Measurements from ENCODE around the gene PPP1R14C.
"Not testable (repeated sequence)": the region's sequence is repeated elsewhere in the genome, so short reads cannot be mapped to it uniquely, and the experiment has no call there.

Gene PPP1R14C

GRCh38 chr6:150142670-150143515 is at the start of gene PPP1R14C:
TSS of gene PPP1R14C (plus strand) at chr6:150143044. CDS start at chr6:150143193, 149 bp downstream.
- peak; percentile 57 for DNase-seq

GRCh38 chr6:150093397-150093796 is 49.4 kb upstream of the PPP1R14C start:
- DNase-seq, result no peak

- DNase-seq, result no peak
These were observed 44.7 kb upstream of the PPP1R14C start for GRCh38 chr6:150098155-150098554.

GRCh38 chr6:150099546-150099945 is 43.3 kb upstream of the PPP1R14C start:
- DNase-seq, result no peak

- no peak for DNase-seq
These were observed 42.9 kb upstream of the PPP1R14C start for GRCh38 chr6:150099953-150100352.

- DNase-seq, result no peak
These were observed 42.1 kb upstream of the PPP1R14C start for GRCh38 chr6:150100745-150101144.

GRCh38 chr6:150102750-150103270 is 40.0 kb upstream of the PPP1R14C start:
- DNase-seq, result no peak

GRCh38 chr6:150112233-150112632 is 30.6 kb upstream of the PPP1R14C start:
- no peak for DNase-seq

- no peak for DNase-seq
These were observed 27.1 kb upstream of the PPP1R14C start for GRCh38 chr6:150115769-150116168.

GRCh38 chr6:150116200-150116800 is 26.5 kb upstream of the PPP1R14C start:
- DNase-seq, result no peak

GRCh38 chr6:150118203-150118602 is 24.6 kb upstream of the PPP1R14C start:
- DNase-seq, result no peak

GRCh38 chr6:150118627-150119026 is 24.2 kb upstream of the PPP1R14C start:
- DNase-seq, result no peak

- no peak for DNase-seq
These were observed 23.7 kb upstream of the PPP1R14C start for GRCh38 chr6:150119173-150119572.

GRCh38 chr6:150123645-150124044 is 19.2 kb upstream of the PPP1R14C start:
- no peak for DNase-seq

GRCh38 chr6:150124235-150124634 is 18.6 kb upstream of the PPP1R14C start:
- no peak for DNase-seq

- no peak for DNase-seq
These were observed 16.1 kb upstream of the PPP1R14C start for GRCh38 chr6:150126641-150127291.

- DNase-seq, result no peak
These were observed 14.4 kb upstream of the PPP1R14C start for GRCh38 chr6:150128425-150128824.

- DNase-seq, result no peak
These were observed 13.0 kb upstream of the PPP1R14C start for GRCh38 chr6:150129616-150130505.

- no peak for DNase-seq
These were observed 9.2 kb upstream of the PPP1R14C start for GRCh38 chr6:150133686-150134085.

GRCh38 chr6:150134280-150134920 is 8.4 kb upstream of the PPP1R14C start:
- no peak for DNase-seq

- DNase-seq, result not testable (repeated sequence)
These were observed 5.1 kb upstream of the PPP1R14C start for GRCh38 chr6:150137711-150138110.

- DNase-seq, result no peak
These were observed 4.2 kb upstream of the PPP1R14C start for GRCh38 chr6:150138638-150139037.

All from stimulated activated CD4-positive, alpha-beta T cell treated with anti-CD3 and anti-CD28 coated beads, Interleukin-15, amount 100 ng/mL, for 24 hours (primary cell).